HepG2 (cell line): ENCODE measurements around the gene FBXW8. TPM values are rescaled to one million over a fixed set of nuclear protein-coding genes. Genes with fewer than 3 reads are reported as not detected.

Experiments used
- ARNT2 ChIP-seq: sonication (generic); formaldehyde crosslinking; IDR thresholded peaks from 2 replicates; pipeline ENCODE4 v1.8.0; 2022; ENCODE audit warnings: mild to moderate bottlenecking, low read depth, missing genetic modification reagents, moderate library complexity
- BRD4 ChIP-seq: sonication (generic); formaldehyde crosslinking; IDR thresholded peaks from 2 replicates; pipeline ENCODE4 v1.4.0; 2020; ENCODE audit warnings: missing genetic modification reagents
- KLF12 ChIP-seq: sonication (generic); formaldehyde crosslinking; IDR thresholded peaks from 2 replicates; pipeline ENCODE4 v1.4.0; 2020; ENCODE audit warnings: missing genetic modification reagents, borderline replicate concordance
- NFE2L1 ChIP-seq: sonication (generic); formaldehyde crosslinking; IDR thresholded peaks from 2 replicates; pipeline ENCODE4 v1.4.0; 2020; ENCODE audit warnings: missing genetic modification reagents, mild to moderate bottlenecking, borderline replicate concordance
- PLRG1 ChIP-seq: fragments of 450-650 bp; conservative IDR thresholded peaks from 2 replicates; pipeline ENCODE4 v1.6.1; 2016
- SRSF1 ChIP-seq: fragments of 200-400 bp; formaldehyde crosslinking; optimal IDR thresholded peaks from 2 replicates; pipeline ENCODE3; 2017; ENCODE audit warnings: mild to moderate bottlenecking, low read depth, low read length, moderate library complexity
- TERF1 ChIP-seq: sonication (generic); formaldehyde crosslinking; IDR thresholded peaks from 2 replicates; pipeline ENCODE4 v1.8.0; 2022; ENCODE audit warnings: mild to moderate bottlenecking, missing genetic modification reagents, moderate library complexity
- TIGD3 ChIP-seq: sonication (generic); formaldehyde crosslinking; IDR thresholded peaks from 2 replicates; pipeline ENCODE4 v1.5.1; 2020; ENCODE audit warnings: mild to moderate bottlenecking, missing genetic modification reagents, borderline replicate concordance
- ZNF207 ChIP-seq: fragments of 450-650 bp; IDR thresholded peaks from 2 replicates; pipeline ENCODE4 v1.6.1; 2016; ENCODE audit warnings: antibody characterized with exemption, borderline replicate concordance
- ZNF335 ChIP-seq: sonication (generic); formaldehyde crosslinking; IDR thresholded peaks from 2 replicates; pipeline ENCODE4 v1.4.0; 2020; ENCODE audit warnings: missing genetic modification reagents
- ZNF362 ChIP-seq: sonication (generic); formaldehyde crosslinking; IDR thresholded peaks from 2 replicates; pipeline ENCODE4 v1.4.0; 2020; ENCODE audit warnings: missing genetic modification reagents, mild to moderate bottlenecking, borderline replicate concordance
- ZNF646 ChIP-seq: sonication (generic); formaldehyde crosslinking; IDR thresholded peaks from 2 replicates; pipeline ENCODE4 v1.9.0; 2021; ENCODE audit warnings: mild to moderate bottlenecking, missing genetic modification reagents
- ZNF703 ChIP-seq: sonication (generic); formaldehyde crosslinking; IDR thresholded peaks from 2 replicates; pipeline ENCODE4 v1.5.1; 2020; ENCODE audit warnings: missing genetic modification reagents, mild to moderate bottlenecking, moderate library complexity, borderline replicate concordance
- ZNF737 ChIP-seq: sonication (generic); formaldehyde crosslinking; IDR thresholded peaks from 2 replicates; pipeline ENCODE4 v1.5.0; 2020; ENCODE audit warnings: missing genetic modification reagents, mild to moderate bottlenecking, borderline replicate concordance
- ZNF790 ChIP-seq: sonication (generic); formaldehyde crosslinking; IDR thresholded peaks from 2 replicates; pipeline ENCODE4 v1.8.0; 2022; ENCODE audit warnings: missing genetic modification reagents, mild to moderate bottlenecking, borderline replicate concordance
- polyA plus RNA-seq, 8 experiments: library from polyadenylated mRNA; depleted of rRNA in 3 of 8; stranded (reverse) in 7 of 8; unstranded in 1 of 8; fragments of >200 nt; fragmentation: Illumina TruSeq in 4 of 8; extraction: Trizol in 4 of 8; gene quantifications; 2 replicates each; pipeline versions ENCODE4 v1.2.1 to v1.2.3, GENCODE V29; 2011 to 2016; ENCODE audit warnings: low read depth in 4 of 8, missing spikeins in 1 of 8, mixed read lengths in 1 of 8; ENCODE audit not compliant: insufficient read depth in 1 of 8
- total RNA-seq, 5 experiments: library from RNA; depleted of rRNA; stranded (reverse); fragments of >200 nt; fragmentation: Illumina TruSeq; extraction: Trizol; gene quantifications; 2 replicates each; pipeline ENCODE4 v1.2.3, GENCODE V29; 2016; ENCODE audit warnings: low read depth in 1 of 5

The FBXW8 gene
- total and polyA plus RNA-seq, 2 of the 13 experiments (the other 11 are each of a cell fraction or from before 2014, with no cell fraction given), result 5.1 to 5.9 TPM

GRCh38 chr12:117047810-117048584 is 137.2 kb downstream of the FBXW8 start (continued):
- TF ChIP-seq ZNF646 (no peak), NFE2L1 (CRISPR knock-in tag) (no peak), PLRG1 (no peak), KLF12 (CRISPR knock-in tag) (no peak), ZNF790 (no peak), ZNF362 (no peak), ZNF703 (CRISPR knock-in tag) (no peak), BRD4 (CRISPR knock-in tag) (no peak), ZNF335 (CRISPR knock-in tag) (no peak), ARNT2 (CRISPR knock-in tag) (no peak), TIGD3 (CRISPR knock-in tag) (no peak), SRSF1 (no peak), TERF1 (CRISPR knock-in tag) (no peak), ZNF737 (CRISPR knock-in tag) (no peak), ZNF207 (no peak)
